OCI-LY1 (cell line): ENCODE results near the gene KRTAP29-1.
"Not testable (repeated sequence)": the region's sequence is repeated elsewhere in the genome, so short reads cannot be mapped to it uniquely, and the experiment has no call there.

Experiments
- H2AFZ ChIP-seq: fragments of 200-600 bp; sonication (generic), shearing (Covaris generic); 2 replicates; pipeline ENCODE4 v1.6.0; 2014; ENCODE audit warnings: antibody characterized with exemption, mild to moderate bottlenecking, low read length
- H3F3A ChIP-seq: fragments of 200-600 bp; sonication (generic), shearing (Covaris generic); 2 replicates; pipeline ENCODE4 v1.6.0; 2014; ENCODE audit warnings: mild to moderate bottlenecking, antibody characterized with exemption, low read length, moderate library complexity; ENCODE audit not compliant: insufficient read depth
- H3K27ac ChIP-seq: fragments of 200-600 bp; sonication (generic); 2 replicates; pipeline ENCODE4 v1.5.1; 2014; ENCODE audit warnings: low read length, mixed run types, mild to moderate bottlenecking, low read depth; ENCODE audit not compliant: poor library complexity, severe bottlenecking
- H3K27me3 ChIP-seq: fragments of 200-600 bp; sonication (generic); 2 replicates; pipeline ENCODE4 v1.6.0; 2014; ENCODE audit warnings: antibody characterized with exemption, mild to moderate bottlenecking, low read length, moderate library complexity; ENCODE audit not compliant: insufficient read depth
- H3K36me3 ChIP-seq: fragments of 200-600 bp; sonication (generic); 2 replicates; pipeline ENCODE4 v1.6.1; 2014; ENCODE audit warnings: mild to moderate bottlenecking, antibody characterized with exemption, low read length, moderate library complexity, mixed read lengths; ENCODE audit not compliant: insufficient read depth
- H3K4me1 ChIP-seq: fragments of 200-600 bp; sonication (generic); 2 replicates; pipeline ENCODE4 v1.5.1; 2014; ENCODE audit warnings: mild to moderate bottlenecking, low read length, moderate library complexity; ENCODE audit not compliant: insufficient read depth, severe bottlenecking
- H3K4me2 ChIP-seq: fragments of 200-600 bp; sonication (generic), shearing (Covaris generic); 2 replicates; pipeline ENCODE4 v1.6.1; 2014; ENCODE audit warnings: low read length
- H3K4me3 ChIP-seq: fragments of 200-600 bp; sonication (generic); 2 replicates; pipeline ENCODE4 v1.5.1; 2014; ENCODE audit warnings: low read length, low read depth, mild to moderate bottlenecking, mixed read lengths; ENCODE audit not compliant: poor library complexity, severe bottlenecking
- H3K79me2 ChIP-seq: fragments of 200-600 bp; shearing (Covaris generic); 2 replicates; pipeline ENCODE4 v1.6.1; 2016; ENCODE audit warnings: mixed run types, low read length, mixed read lengths; ENCODE audit not compliant: insufficient read depth
- H3K9ac ChIP-seq: fragments of 200-600 bp; sonication (generic), shearing (Covaris generic); 2 replicates; pipeline ENCODE4 v1.6.1; 2014; ENCODE audit warnings: mild to moderate bottlenecking, low read length, mixed read lengths
- H3K9me2 ChIP-seq: fragments of 200-600 bp; sonication (generic), shearing (Covaris generic); 2 replicates; pipeline ENCODE4 v1.6.1; 2014; ENCODE audit warnings: low read depth, mild to moderate bottlenecking, low read length, mixed read lengths
- H3K9me3 ChIP-seq: fragments of 200-600 bp; shearing (Covaris generic); 2 replicates; pipeline ENCODE4 v1.6.1; 2014; ENCODE audit warnings: low read length, mixed read lengths
- H4K20me1 ChIP-seq: fragments of 200-600 bp; sonication (generic), shearing (Covaris generic); 2 replicates; pipeline ENCODE4 v1.6.0; 2016; ENCODE audit warnings: mild to moderate bottlenecking, low read length; ENCODE audit not compliant: insufficient read depth
- EZH2 ChIP-seq: fragments of 200-600 bp; sonication (generic), shearing (Covaris generic); IDR thresholded peaks from 2 replicates; pipeline ENCODE4 v1.8.0; 2017; ENCODE audit warnings: borderline replicate concordance, mixed run types, mild to moderate bottlenecking, antibody characterized with exemption, low read length, moderate library complexity, mixed read lengths
- TF ChIP-seq, protein P1 (sequence below): fragments of 200-600 bp; sonication (generic), shearing (Covaris generic); IDR thresholded peaks from 2 replicates; pipeline ENCODE4 v1.5.1; 2017; ENCODE audit warnings: mild to moderate bottlenecking, antibody characterized with exemption, low read length, moderate library complexity, mixed read lengths

The KRTAP29-1 gene

DNA sequence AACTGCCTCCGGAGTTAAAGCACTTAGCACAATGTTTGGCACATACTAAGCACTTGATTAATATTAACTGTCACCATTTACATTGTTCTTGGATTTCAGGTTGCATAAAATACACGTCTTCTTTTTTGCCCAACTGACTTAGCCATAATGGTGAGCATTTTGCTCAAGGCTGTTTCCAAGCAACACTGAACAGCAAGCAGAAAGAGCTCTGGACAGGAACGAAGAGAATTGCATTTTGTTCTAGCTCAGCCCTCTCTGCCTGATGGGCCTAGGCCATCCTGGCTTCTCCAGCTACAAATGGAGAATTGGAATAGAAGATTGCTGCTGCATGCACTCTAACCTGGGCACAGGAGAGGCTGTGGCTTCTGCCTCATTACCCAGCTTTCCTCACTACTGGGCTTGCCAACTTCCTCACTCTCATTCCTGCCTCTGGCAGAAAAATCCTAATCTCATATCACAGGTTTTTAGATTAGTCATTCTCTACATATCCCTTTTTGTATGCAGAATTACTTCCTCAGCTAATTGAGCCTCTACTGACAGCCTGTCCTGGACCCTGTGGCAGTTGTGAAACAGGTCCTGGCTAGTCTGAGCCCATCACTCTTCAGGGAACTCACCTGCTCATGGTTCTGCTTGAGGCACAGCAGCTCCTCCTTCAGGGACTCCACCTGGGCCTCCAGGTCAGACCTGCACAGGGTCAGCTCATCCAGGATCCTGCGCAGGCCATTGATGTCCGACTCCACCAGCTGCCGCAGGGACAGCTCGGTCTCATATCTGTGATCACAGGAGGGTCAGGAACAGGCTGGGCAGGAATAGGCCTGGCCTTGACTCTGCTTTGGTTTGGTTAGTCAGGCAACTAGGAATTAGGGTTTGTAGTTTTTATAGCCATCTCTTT, 45.5 kb upstream of the KRTAP29-1 start:
- Histone ChIP-seq H3K4me3 (no peak overlapping the region), H3K79me2 (no peaks in the 10 kb centered on the region), H3F3A (no peaks in the 10 kb centered on the region)

GRCh38 chr17:41346421-41346820, 43.8 kb upstream of the KRTAP29-1 start:
- H3K79me2 ChIP-seq, H3K9ac ChIP-seq, H4K20me1 ChIP-seq, H3K4me1 ChIP-seq, H2AFZ ChIP-seq, H3K36me3 ChIP-seq, H3F3A ChIP-seq, H3K9me2 ChIP-seq, H3K27me3 ChIP-seq, H3K4me2 ChIP-seq, H3K27ac ChIP-seq, H3K4me3 ChIP-seq, H3K9me3 ChIP-seq: not testable (repeated sequence)

More for the DNA sequence above, 45.5 kb upstream of the KRTAP29-1 start:
- Histone ChIP-seq H3K9ac (no peak overlapping the region), H3K36me3 (no peaks in the 10 kb centered on the region), H3K9me3 (no peaks in the 10 kb centered on the region), H3K9me2 (no peaks in the 10 kb centered on the region), H2AFZ (no peak overlapping the region), H3K4me1 (no peaks in the 10 kb centered on the region), H3K27ac (no peak overlapping the region), H3K4me2 (no peak overlapping the region), H4K20me1 (no peaks in the 10 kb centered on the region), H3K27me3 (no peaks in the 10 kb centered on the region)
- TF ChIP-seq, protein P1, sequence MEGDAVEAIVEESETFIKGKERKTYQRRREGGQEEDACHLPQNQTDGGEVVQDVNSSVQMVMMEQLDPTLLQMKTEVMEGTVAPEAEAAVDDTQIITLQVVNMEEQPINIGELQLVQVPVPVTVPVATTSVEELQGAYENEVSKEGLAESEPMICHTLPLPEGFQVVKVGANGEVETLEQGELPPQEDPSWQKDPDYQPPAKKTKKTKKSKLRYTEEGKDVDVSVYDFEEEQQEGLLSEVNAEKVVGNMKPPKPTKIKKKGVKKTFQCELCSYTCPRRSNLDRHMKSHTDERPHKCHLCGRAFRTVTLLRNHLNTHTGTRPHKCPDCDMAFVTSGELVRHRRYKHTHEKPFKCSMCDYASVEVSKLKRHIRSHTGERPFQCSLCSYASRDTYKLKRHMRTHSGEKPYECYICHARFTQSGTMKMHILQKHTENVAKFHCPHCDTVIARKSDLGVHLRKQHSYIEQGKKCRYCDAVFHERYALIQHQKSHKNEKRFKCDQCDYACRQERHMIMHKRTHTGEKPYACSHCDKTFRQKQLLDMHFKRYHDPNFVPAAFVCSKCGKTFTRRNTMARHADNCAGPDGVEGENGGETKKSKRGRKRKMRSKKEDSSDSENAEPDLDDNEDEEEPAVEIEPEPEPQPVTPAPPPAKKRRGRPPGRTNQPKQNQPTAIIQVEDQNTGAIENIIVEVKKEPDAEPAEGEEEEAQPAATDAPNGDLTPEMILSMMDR, result no peak
- no peak for TF ChIP-seq EZH2

DNA sequence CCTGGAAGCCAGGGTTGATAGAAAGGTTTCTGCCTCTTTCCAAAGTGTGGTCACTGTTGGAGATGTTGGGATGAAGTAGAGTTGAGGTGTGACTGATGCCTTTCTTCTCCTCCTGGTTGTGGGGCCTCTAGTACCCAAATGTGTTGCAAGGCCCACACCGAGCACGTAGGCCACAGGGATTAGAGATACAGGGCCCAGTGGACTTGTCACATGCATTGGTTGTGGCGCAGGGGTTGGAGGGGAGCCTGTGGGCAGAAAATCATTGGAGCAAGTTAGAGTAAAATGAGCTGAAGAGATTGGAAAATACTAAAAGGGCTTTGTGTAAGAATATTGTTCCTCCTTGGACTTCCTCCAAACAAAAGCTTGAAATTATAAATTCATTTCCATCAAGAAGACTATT, 43.3 kb upstream of the KRTAP29-1 start:
- no peak for TF ChIP-seq EZH2
- TF ChIP-seq, protein P1, result no peak
- no peaks in the 10 kb centered on the region for H3K4me1 ChIP-seq
- no peaks in the 10 kb centered on the region for H3K36me3 ChIP-seq
- no peak overlapping the region for H3K4me3 ChIP-seq
- no peaks in the 10 kb centered on the region for H3K9me3 ChIP-seq
- H2AFZ ChIP-seq, result no peak overlapping the region
- H3K4me2 ChIP-seq, result no peak overlapping the region
- H3K9me2 ChIP-seq, result no peaks in the 10 kb centered on the region
- no peak overlapping the region for H3K9ac ChIP-seq
- no peaks in the 10 kb centered on the region for H3K79me2 ChIP-seq
- no peaks in the 10 kb centered on the region for H3F3A ChIP-seq
- no peaks in the 10 kb centered on the region for H3K27me3 ChIP-seq
- H4K20me1 ChIP-seq, result no peaks in the 10 kb centered on the region
- no peak overlapping the region for H3K27ac ChIP-seq

GRCh38 chr17:41343029-41343428, 40.4 kb upstream of the KRTAP29-1 start:
- no peaks in the 10 kb centered on the region for H3K9me3 ChIP-seq
- H3K79me2 ChIP-seq, result no peaks in the 10 kb centered on the region
- no peaks in the 10 kb centered on the region for H3K4me1 ChIP-seq
- no peaks in the 10 kb centered on the region for H3K36me3 ChIP-seq
- H2AFZ ChIP-seq, result no peak overlapping the region
- TF ChIP-seq, protein P1, result no peak
- no peak for TF ChIP-seq EZH2
- no peak overlapping the region for H3K9ac ChIP-seq
- no peak overlapping the region for H3K4me3 ChIP-seq
- no peaks in the 10 kb centered on the region for H3K27me3 ChIP-seq
- H3K9me2 ChIP-seq, result no peaks in the 10 kb centered on the region
- no peak overlapping the region for H3K4me2 ChIP-seq
- H4K20me1 ChIP-seq, result no peaks in the 10 kb centered on the region
- H3F3A ChIP-seq, result no peaks in the 10 kb centered on the region
- H3K27ac ChIP-seq, result no peak overlapping the region
